ENCODE measurements around the gene PDE4B. TPM values are rescaled to one million over a fixed set of nuclear protein-coding genes. Genes with fewer than 3 reads are reported as not detected.

Gene PDE4B
- polyA plus RNA-seq, 1 donor from 2014 or later = 135 TPM

DNA sequence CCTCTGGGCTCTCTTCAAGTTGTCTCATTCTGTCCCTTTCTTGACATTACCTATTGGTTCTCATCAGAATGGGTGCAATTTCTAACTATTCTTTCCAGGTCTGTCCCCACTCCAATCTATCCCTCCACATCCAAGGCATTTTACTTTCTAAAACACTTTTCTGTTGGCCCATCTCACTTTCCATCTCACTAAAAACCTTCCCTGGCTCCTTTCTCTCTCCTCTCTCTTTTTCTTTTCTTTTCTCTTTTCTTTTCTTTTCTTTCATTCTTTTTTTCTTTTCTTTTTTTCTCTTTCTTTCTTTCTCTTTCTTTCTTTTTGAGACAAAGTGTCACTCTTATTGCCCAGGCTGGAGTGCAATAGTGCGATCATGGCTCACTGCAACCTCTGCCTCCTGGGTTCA, 462.1 kb downstream of the PDE4B start:
- H3K27ac ChIP-seq (ENCODE audit: low read length) = no peak overlapping the region
- no peak overlapping the region for H3K4me2 ChIP-seq (ENCODE audit: low read length)
- no peaks in the 10 kb centered on the region for H3K9me2 ChIP-seq (ENCODE audit: insufficient read depth, low read length)
- no peaks in the 10 kb centered on the region for H3K36me3 ChIP-seq (ENCODE audit: insufficient read depth, low read length)
- H3K9me3 ChIP-seq (ENCODE audit: low read length) = no peaks in the 10 kb centered on the region
- H2AFZ ChIP-seq (ENCODE audit: low read depth, low read length) = no peak overlapping the region
- TF ChIP-seq MXI1 (conservative IDR thresholded peaks at IDR 0.05; ENCODE audit: poor library complexity, severe bottlenecking) = no peak
- no peak for TF ChIP-seq EZH2 (IDR thresholded peaks at IDR 0.05; ENCODE audit: borderline replicate concordance, insufficient read depth, low read length, poor library complexity, severe bottlenecking)
- TF ChIP-seq EP300 (conservative IDR thresholded peaks at IDR 0.05; ENCODE audit: poor library complexity, severe bottlenecking) = no peak
- no peak for TF ChIP-seq POLR2AphosphoS5 (IDR thresholded peaks at IDR 0.05)
- no peaks in the 10 kb centered on the region for H3K79me2 ChIP-seq (replicated peaks; ENCODE audit: insufficient read depth, low read length)
- no peaks in the 10 kb centered on the region for H3K27me3 ChIP-seq (ENCODE audit: insufficient read depth, low read depth, low read length)
- H3K4me3 ChIP-seq (ENCODE audit: low read length) = no peak overlapping the region
- H3F3A ChIP-seq (ENCODE audit: insufficient read depth, low read length, poor library complexity, severe bottlenecking) = no peaks in the 10 kb centered on the region
- no peak overlapping the region for H3K9ac ChIP-seq (ENCODE audit: low read length)
- H4K20me1 ChIP-seq (ENCODE audit: insufficient read depth) = no peaks in the 10 kb centered on the region

DNA sequence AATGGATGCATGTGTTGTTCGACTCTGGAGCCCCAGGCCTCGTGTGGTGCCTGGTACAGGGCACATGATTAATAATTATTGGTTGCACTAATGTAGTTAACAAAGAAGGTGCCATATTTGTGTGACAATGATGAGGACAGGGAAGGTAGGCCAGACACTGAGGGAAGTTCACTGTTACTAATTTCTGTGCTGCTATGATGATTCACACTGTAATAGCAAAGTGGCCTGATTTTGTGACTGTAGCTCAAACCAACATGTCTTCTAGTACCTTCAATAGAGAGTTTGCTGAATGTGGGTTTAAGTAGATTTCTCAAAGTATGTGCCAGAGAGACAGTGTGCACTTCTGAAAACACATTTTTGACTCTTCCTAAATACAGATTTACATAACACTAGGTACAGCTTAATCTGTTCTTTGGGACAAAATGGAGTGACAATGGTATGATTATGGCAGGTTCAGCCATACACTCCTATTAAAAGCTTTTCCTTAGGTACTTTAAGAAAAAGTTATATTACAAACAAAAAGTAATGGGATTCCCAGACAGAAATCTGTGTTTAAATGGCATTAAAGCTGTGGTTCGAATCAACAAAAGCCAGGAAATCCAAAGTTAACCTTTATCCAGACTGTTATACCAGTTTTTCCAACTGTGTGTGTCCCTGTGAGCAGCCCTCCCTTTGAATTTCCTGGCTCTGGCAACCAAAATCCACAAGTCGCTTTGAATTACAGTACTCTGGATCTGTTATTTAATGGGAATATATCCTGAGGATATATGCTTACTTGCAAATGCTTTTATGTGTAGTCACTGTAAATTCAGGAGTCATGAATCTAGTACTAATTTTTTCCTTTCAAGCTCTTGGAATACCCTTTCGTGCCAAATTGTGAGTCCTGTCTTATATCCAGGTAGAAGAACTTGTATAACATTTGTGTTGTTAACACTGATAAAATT, 464.2 kb downstream of the PDE4B start:
- H3K9me3 ChIP-seq (ENCODE audit: low read length) = no peaks in the 10 kb centered on the region
- no peaks in the 10 kb centered on the region for H3F3A ChIP-seq (ENCODE audit: insufficient read depth, low read length, poor library complexity, severe bottlenecking)
- H3K27me3 ChIP-seq (ENCODE audit: insufficient read depth, low read depth, low read length) = no peaks in the 10 kb centered on the region
- H3K36me3 ChIP-seq (ENCODE audit: insufficient read depth, low read length) = no peaks in the 10 kb centered on the region
- no peak overlapping the region for H3K9ac ChIP-seq (ENCODE audit: low read length)
- H3K4me3 ChIP-seq (ENCODE audit: low read length) = no peak overlapping the region
- no peak overlapping the region for H2AFZ ChIP-seq (ENCODE audit: low read depth, low read length)
- no peaks in the 10 kb centered on the region for H4K20me1 ChIP-seq (ENCODE audit: insufficient read depth)
- TF ChIP-seq RAD21 (conservative IDR thresholded peaks at IDR 0.05) = no peak
- TF ChIP-seq EP300 (conservative IDR thresholded peaks at IDR 0.05; ENCODE audit: poor library complexity, severe bottlenecking) = no peak
- TF ChIP-seq MXI1 (conservative IDR thresholded peaks at IDR 0.05; ENCODE audit: poor library complexity, severe bottlenecking) = no peak
- no peak for TF ChIP-seq TAF1 (IDR thresholded peaks at IDR 0.05; ENCODE audit: low read depth)
- TF ChIP-seq SMC3 (conservative IDR thresholded peaks at IDR 0.05; ENCODE audit: poor library complexity) = no peak
- TF ChIP-seq, protein P1, sequence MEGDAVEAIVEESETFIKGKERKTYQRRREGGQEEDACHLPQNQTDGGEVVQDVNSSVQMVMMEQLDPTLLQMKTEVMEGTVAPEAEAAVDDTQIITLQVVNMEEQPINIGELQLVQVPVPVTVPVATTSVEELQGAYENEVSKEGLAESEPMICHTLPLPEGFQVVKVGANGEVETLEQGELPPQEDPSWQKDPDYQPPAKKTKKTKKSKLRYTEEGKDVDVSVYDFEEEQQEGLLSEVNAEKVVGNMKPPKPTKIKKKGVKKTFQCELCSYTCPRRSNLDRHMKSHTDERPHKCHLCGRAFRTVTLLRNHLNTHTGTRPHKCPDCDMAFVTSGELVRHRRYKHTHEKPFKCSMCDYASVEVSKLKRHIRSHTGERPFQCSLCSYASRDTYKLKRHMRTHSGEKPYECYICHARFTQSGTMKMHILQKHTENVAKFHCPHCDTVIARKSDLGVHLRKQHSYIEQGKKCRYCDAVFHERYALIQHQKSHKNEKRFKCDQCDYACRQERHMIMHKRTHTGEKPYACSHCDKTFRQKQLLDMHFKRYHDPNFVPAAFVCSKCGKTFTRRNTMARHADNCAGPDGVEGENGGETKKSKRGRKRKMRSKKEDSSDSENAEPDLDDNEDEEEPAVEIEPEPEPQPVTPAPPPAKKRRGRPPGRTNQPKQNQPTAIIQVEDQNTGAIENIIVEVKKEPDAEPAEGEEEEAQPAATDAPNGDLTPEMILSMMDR (IDR thresholded peaks at IDR 0.05; ENCODE audit: poor library complexity, severe bottlenecking) = no peak
- no peak for TF ChIP-seq POLR2AphosphoS5 (IDR thresholded peaks at IDR 0.05)
- H3K9me2 ChIP-seq (ENCODE audit: insufficient read depth, low read length) = no peaks in the 10 kb centered on the region
- no peak overlapping the region for H3K4me2 ChIP-seq (ENCODE audit: low read length)
- no peak overlapping the region for H3K27ac ChIP-seq (ENCODE audit: low read length)
- no peaks in the 10 kb centered on the region for H3K79me2 ChIP-seq (replicated peaks; ENCODE audit: insufficient read depth, low read length)

DNA sequence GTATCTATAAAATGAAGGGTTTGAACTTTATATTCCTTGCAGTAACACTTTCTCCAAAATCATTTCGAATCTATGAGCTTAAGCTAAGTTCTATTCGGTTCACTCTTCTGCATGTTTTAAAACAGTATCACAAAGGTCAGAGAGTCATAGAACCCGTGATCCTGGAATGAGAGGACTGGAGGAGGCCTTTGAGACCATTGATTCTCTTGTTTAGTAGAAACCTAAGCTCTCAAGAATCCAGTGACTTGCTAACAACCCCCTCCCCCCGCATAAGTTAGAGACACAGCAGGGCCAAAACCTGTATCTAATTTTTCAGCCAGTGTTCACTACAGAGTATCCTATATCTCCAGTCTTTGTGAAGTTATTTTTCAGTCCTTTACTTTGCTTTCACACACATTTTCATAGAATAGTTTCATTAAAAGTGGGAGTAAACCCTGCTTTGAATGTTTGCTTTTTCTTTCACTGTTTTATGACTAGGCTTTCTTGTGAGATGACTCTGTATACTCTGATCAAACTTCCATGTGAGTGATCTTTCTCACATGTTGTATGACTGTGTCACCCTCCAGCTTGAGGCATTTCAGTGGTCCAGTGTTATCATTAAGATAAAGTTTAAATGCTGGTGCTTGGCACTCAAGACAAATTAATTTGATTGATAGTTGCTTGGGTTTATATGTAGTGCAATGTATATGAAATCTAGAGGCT, 465.9 kb downstream of the PDE4B start:
- Histone ChIP-seq H3K9me3 (ENCODE audit: low read length) (no peaks in the 10 kb centered on the region), H3F3A (ENCODE audit: insufficient read depth, low read length, poor library complexity, severe bottlenecking) (no peaks in the 10 kb centered on the region), H4K20me1 (ENCODE audit: insufficient read depth) (no peaks in the 10 kb centered on the region), H3K9ac (ENCODE audit: low read length) (no peak overlapping the region), H3K4me3 (ENCODE audit: low read length) (no peak overlapping the region), H3K36me3 (ENCODE audit: insufficient read depth, low read length) (no peaks in the 10 kb centered on the region), H3K4me2 (ENCODE audit: low read length) (no peak overlapping the region), H3K79me2 (replicated peaks; ENCODE audit: insufficient read depth, low read length) (no peaks in the 10 kb centered on the region), H3K9me2 (ENCODE audit: insufficient read depth, low read length) (no peaks in the 10 kb centered on the region), H3K27me3 (ENCODE audit: insufficient read depth, low read depth, low read length) (no peaks in the 10 kb centered on the region), H2AFZ (ENCODE audit: low read depth, low read length) (no peak overlapping the region), H3K27ac (ENCODE audit: low read length) (no peak overlapping the region)
- TF ChIP-seq, protein P1 (IDR thresholded peaks at IDR 0.05; ENCODE audit: poor library complexity, severe bottlenecking) = no peak
- no peak for TF ChIP-seq MXI1 (conservative IDR thresholded peaks at IDR 0.05; ENCODE audit: poor library complexity, severe bottlenecking)
- TF ChIP-seq SMC3 (conservative IDR thresholded peaks at IDR 0.05; ENCODE audit: poor library complexity) = no peak
- no peak for TF ChIP-seq POLR2AphosphoS5 (IDR thresholded peaks at IDR 0.05)
- TF ChIP-seq, protein P2, sequence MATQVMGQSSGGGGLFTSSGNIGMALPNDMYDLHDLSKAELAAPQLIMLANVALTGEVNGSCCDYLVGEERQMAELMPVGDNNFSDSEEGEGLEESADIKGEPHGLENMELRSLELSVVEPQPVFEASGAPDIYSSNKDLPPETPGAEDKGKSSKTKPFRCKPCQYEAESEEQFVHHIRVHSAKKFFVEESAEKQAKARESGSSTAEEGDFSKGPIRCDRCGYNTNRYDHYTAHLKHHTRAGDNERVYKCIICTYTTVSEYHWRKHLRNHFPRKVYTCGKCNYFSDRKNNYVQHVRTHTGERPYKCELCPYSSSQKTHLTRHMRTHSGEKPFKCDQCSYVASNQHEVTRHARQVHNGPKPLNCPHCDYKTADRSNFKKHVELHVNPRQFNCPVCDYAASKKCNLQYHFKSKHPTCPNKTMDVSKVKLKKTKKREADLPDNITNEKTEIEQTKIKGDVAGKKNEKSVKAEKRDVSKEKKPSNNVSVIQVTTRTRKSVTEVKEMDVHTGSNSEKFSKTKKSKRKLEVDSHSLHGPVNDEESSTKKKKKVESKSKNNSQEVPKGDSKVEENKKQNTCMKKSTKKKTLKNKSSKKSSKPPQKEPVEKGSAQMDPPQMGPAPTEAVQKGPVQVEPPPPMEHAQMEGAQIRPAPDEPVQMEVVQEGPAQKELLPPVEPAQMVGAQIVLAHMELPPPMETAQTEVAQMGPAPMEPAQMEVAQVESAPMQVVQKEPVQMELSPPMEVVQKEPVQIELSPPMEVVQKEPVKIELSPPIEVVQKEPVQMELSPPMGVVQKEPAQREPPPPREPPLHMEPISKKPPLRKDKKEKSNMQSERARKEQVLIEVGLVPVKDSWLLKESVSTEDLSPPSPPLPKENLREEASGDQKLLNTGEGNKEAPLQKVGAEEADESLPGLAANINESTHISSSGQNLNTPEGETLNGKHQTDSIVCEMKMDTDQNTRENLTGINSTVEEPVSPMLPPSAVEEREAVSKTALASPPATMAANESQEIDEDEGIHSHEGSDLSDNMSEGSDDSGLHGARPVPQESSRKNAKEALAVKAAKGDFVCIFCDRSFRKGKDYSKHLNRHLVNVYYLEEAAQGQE (IDR thresholded peaks at IDR 0.05; ENCODE audit: borderline replicate concordance) = no peak
- TF ChIP-seq RAD21 (conservative IDR thresholded peaks at IDR 0.05) = no peak
- TF ChIP-seq TAF1 (IDR thresholded peaks at IDR 0.05; ENCODE audit: low read depth) = no peak
- no peak for TF ChIP-seq EP300 (conservative IDR thresholded peaks at IDR 0.05; ENCODE audit: poor library complexity, severe bottlenecking)
- TF ChIP-seq EZH2 (IDR thresholded peaks at IDR 0.05; ENCODE audit: borderline replicate concordance, insufficient read depth, low read length, poor library complexity, severe bottlenecking) = no peak

All from neural cell (in vitro differentiated cells).